Esophagus (tissue), 2 donors: ENCODE results near the gene CFAP74. TPM values are rescaled to one million over a fixed set of nuclear protein-coding genes. Genes with fewer than 3 reads are reported as not detected.

Experiments used
- H3K27ac ChIP-seq, 2 donors: one replicate each; pipeline ENCODE4 v1.5.1; 2013; ENCODE audit warnings: low read depth in 2 of 2, mild to moderate bottlenecking in 2 of 2, inconsistent platforms in 1 of 2, low read length in 1 of 2, moderate library complexity in 1 of 2
- H3K27me3 ChIP-seq, 2 donors: one replicate each; pipeline ENCODE4 v1.6.1; 2013; ENCODE audit warnings: low read length in 2 of 2, control low read depth in 1 of 2, mild to moderate bottlenecking in 1 of 2; ENCODE audit not compliant: insufficient read depth in 2 of 2, control insufficient read depth in 1 of 2
- H3K36me3 ChIP-seq, 2 donors: one replicate each; pipeline ENCODE4 v1.6.1; 2013; ENCODE audit warnings: low read length in 1 of 2; ENCODE audit not compliant: control insufficient read depth in 2 of 2, insufficient read depth in 2 of 2
- H3K4me1 ChIP-seq, 2 donors: one replicate each; pipeline ENCODE4 v1.6.1; 2013; ENCODE audit warnings: low read length in 1 of 2; ENCODE audit not compliant: control insufficient read depth in 2 of 2, insufficient read depth in 2 of 2
- H3K4me3 ChIP-seq, 2 donors: one replicate each; pipeline ENCODE4 v1.5.1; 2013; ENCODE audit warnings: low read length in 2 of 2, mild to moderate bottlenecking in 2 of 2, low read depth in 1 of 2, moderate library complexity in 1 of 2
- H3K9me3 ChIP-seq, 2 donors: one replicate each; pipeline ENCODE4 v1.6.1; 2013; ENCODE audit warnings: mild to moderate bottlenecking in 2 of 2, low read depth in 1 of 2, low read length in 1 of 2, moderate library complexity in 1 of 2; ENCODE audit not compliant: control insufficient read depth in 2 of 2, insufficient read depth in 1 of 2
- WGBS, 2 donors: extraction: QIAGEN DNeasy Blood & Tissue Kit; methylation state at CpG; one replicate each; pipeline ENCODE4 v1.1.7; 2013; 5-methylcytosine and 5-hydroxymethylcytosine counted together
- polyA plus RNA-seq, 2 donors: library from polyadenylated mRNA; stranded (reverse); fragments of 200-250 nt; gene quantifications; one replicate each; pipeline ENCODE4 v1.2.3, GENCODE V29; 2013
- donor health status: healthy with polysubstance abuse.
- donor health status: Bipolar disorder and iron deficiency.

Gene CFAP74
- polyA plus RNA-seq, 2 donors, result 0.04 TPM

GRCh38 chr1:1945782-1946393 is 57.7 kb downstream of the CFAP74 start:
- no peak overlapping the region for H3K4me3 ChIP-seq
- peaks cover 0 to 5% of the 10 kb centered on the region in 2 donors for H3K27me3 ChIP-seq
- 88% methylated on average over 29 of the region's 29 CpGs for WGBS, 2 donors
- H3K27ac ChIP-seq, result no peak overlapping the region
- peaks cover 0 to 5% of the 10 kb centered on the region in 2 donors for H3K9me3 ChIP-seq
- H3K36me3 ChIP-seq, result no peaks in the 10 kb centered on the region
- peaks cover 0 to 17% of the 10 kb centered on the region in 2 donors for H3K4me1 ChIP-seq

DNA sequence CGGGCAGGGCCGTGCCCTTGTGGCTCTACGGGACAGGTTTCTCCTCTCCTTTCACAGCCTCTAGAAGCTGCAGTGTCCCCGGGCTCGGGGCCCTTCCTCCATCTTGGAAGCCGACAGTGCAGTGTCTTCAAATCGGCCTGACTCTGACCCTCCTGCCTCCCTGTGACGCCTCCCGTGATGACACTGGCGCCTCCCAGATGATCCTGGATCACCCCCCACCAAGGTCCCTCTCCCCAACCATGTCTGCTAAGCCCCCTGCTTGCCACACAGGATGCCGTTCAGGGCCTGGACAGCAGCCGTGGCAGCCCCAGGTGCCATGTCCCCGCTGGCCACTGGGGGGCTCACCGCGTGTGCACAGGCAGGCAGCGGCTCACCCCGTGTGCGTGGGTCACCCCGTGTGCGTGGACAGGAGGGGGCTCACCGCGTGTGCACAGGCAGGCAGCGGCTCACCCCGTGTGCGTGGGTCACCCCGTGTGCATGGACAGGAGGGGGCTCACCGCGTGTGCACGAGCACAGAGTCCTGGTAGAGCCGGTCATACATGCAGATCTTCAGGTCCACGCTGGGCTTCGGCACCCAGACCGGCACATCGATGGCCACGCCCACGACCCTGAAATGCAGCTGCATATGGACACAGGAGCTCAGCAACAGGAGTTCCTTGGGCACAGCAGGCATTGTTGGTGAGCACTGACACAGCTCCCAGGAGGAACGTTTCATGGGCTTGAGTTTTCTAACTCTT is 59.6 kb downstream of the CFAP74 start:
- no peak overlapping the region for H3K4me3 ChIP-seq
- no peak overlapping the region for H3K27ac ChIP-seq
- H3K9me3 ChIP-seq, result peaks cover 0 to 5% of the 10 kb centered on the region in 2 donors
- WGBS, 2 donors, result 10% methylated on average over 35 to 37 of the region's 37 CpGs
- H3K36me3 ChIP-seq, result no peaks in the 10 kb centered on the region
- H3K27me3 ChIP-seq, result peaks cover 0 to 5% of the 10 kb centered on the region in 2 donors
- H3K4me1 ChIP-seq, result peaks cover 0 to 17% of the 10 kb centered on the region in 2 donors

- Histone ChIP-seq H3K4me3 (no peak overlapping the region), H3K36me3 (no peaks in the 10 kb centered on the region), H3K27me3 (peaks cover 0 to 5% of the 10 kb centered on the region in 2 donors), H3K4me1 (peaks cover 0 to 17% of the 10 kb centered on the region in 2 donors), H3K27ac (no peak overlapping the region), H3K9me3 (peaks cover 0 to 5% of the 10 kb centered on the region in 2 donors)
- WGBS, 2 donors, result 50 to 53% methylated on average over 40 to 45 of the region's 45 CpGs
These were observed 60.6 kb downstream of the CFAP74 start for GRCh38 chr1:1942753-1943656.

DNA sequence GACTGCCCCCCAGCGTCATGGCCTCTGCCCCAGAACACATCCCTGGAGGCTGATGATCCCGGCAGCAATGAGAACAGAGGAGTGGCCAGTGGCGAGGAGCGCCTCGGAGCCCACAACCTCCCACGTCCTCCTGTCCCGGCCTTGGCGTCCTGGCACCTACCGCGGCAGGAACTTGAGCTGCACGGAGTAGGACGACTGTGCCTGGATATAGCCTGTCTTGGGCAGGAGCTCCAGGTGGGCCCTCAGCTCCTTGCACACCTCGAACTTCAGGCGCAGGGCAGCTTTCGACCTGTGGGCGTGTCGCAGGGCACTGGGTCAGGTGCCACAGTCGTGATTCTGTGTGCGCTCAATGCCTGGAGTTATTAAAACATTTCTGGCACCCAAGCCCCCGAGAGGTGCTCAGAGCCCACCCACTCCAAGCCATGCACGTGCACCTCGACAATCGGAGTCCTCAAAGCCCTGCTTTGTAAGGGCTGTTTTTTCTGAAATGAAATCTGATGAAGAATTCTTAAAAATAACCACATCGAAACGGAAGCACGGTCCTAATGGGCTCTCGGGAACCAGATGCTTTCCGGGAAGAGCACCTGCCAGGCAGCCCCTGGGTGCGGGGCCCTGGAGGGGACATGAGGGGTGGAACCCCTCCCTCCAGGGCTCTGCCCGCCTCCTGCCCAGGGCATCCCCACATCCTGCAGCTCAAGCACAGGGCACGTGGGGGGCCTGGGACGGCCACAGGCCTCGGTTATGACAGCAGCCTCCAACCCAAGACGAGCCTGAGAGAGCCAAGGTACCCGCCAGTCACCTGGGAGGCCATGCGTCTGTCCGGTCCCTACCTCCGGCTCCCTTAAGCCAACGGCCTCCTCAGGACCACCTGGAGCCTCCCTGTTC is 61.5 kb downstream of the CFAP74 start:
- no peak overlapping the region for H3K4me3 ChIP-seq
- H3K4me1 ChIP-seq, result peaks cover 0 to 17% of the 10 kb centered on the region in 2 donors
- H3K27me3 ChIP-seq, result peaks cover 0 to 2% of the 10 kb centered on the region in 2 donors
- H3K27ac ChIP-seq, result no peak overlapping the region
- no peaks in the 10 kb centered on the region for H3K36me3 ChIP-seq
- WGBS, 2 donors, result 75 to 76% methylated on average over 37 to 39 of the region's 39 CpGs
- peaks cover 0 to 5% of the 10 kb centered on the region in 2 donors for H3K9me3 ChIP-seq

- Histone ChIP-seq H3K4me3 (no peak overlapping the region), H3K27me3 (peaks cover 0 to 2% of the 10 kb centered on the region in 2 donors), H3K9me3 (peaks cover 0 to 5% of the 10 kb centered on the region in 2 donors), H3K4me1 (peaks cover 0 to 17% of the 10 kb centered on the region in 2 donors), H3K27ac (no peak overlapping the region), H3K36me3 (no peaks in the 10 kb centered on the region)
- 76 to 77% methylated on average over 19 of the region's 19 CpGs for WGBS, 2 donors
These were observed 62.3 kb downstream of the CFAP74 start for GRCh38 chr1:1941211-1941841.

- Histone ChIP-seq H3K36me3 (no peaks in the 10 kb centered on the region), H3K4me3 (no peak overlapping the region), H3K27me3 (peaks cover 0 to 2% of the 10 kb centered on the region in 2 donors), H3K4me1 (peaks cover 0 to 17% of the 10 kb centered on the region in 2 donors), H3K27ac (no peak overlapping the region), H3K9me3 (no peaks in the 10 kb centered on the region)
- WGBS, 2 donors, result 87 to 89% methylated on average over 12 of the region's 12 CpGs
These were observed 63.5 kb downstream of the CFAP74 start for GRCh38 chr1:1940123-1940425.

DNA sequence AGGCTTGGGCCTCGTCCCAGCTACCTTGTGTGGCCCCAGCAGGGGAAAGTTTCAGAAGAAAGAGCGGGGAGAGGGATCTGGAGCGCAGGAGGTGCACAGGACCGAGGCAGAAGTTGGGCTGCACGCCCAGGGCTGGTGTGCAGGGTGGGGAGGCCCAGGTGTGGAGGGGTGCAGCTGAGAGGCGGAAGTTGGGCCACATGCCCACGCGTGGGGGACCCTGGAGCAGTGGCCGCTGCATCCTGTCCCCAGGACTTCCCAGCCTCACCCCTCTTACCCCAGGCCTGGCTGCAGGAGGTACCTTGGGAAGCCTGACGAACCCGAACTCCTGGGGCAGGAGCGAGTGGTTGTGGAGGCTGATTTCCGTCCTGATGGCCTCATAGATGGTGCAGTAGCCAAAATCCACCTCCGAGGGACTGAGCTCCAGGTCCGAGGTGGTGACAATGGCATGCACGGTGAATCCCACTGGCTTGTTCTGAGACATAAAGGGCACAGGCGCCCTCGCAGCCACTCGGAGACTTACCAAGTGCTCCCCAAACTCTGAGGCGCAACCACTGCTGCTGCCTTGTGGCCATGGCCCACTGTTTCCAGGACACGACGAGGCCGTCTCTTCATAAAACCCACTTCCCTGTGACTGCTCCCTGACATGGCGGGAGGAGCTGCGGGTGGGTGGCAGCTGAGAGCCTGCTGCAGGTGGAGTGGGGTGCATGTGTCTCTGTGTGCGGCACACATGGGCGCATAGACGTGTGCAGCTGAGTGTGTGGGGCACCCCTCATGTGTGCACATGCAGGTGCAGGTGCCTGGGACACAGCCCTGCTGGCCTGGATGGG is 64.1 kb downstream of the CFAP74 start:
- Histone ChIP-seq H3K4me1 (peaks cover 0 to 17% of the 10 kb centered on the region in 2 donors), H3K9me3 (peaks cover 0 to under 1% of the 10 kb centered on the region in 2 donors), H3K27me3 (peaks cover 0 to 2% of the 10 kb centered on the region in 2 donors), H3K27ac (no peak overlapping the region), H3K36me3 (no peaks in the 10 kb centered on the region), H3K4me3 (no peak overlapping the region)
- 85 to 88% methylated on average over 28 of the region's 28 CpGs for WGBS, 2 donors

DNA sequence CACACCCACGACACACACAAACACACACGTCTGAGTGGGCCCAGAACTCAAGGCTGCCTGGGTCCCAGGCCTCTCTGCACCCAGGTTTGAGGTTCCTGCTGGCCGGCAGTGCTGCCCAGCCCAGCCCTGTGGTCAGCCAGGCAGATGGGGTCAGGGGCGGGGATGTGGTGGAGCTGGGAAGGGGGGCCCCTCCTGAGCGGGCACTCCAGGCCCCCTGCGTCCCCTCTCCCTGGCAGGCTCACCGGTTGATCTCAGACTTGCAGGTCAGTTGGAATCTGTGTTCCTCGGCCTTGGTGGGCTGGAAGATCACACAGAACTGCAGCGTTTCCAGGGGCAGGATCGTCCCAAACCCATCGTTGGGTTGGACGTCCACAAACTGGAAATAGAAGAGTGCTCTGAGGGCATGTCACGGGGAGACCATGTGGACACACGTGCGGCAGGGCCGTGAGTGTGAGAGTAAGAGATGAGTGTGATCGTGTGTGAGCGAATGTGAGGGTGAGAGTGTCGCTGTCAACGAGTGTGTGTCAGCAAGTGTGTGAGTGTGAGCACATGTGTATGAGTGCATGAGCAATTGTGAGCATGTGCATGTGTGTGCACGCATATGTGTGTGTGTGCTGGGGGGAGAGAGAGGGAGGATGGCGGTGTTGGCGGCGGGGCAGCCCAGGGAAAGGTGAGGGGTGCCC is 64.8 kb downstream of the CFAP74 start:
- 83 to 84% methylated on average over 24 of the region's 24 CpGs for WGBS, 2 donors
- Histone ChIP-seq H3K27me3 (peaks cover 0 to 2% of the 10 kb centered on the region in 2 donors), H3K27ac (no peak overlapping the region), H3K9me3 (peaks cover 0 to 2% of the 10 kb centered on the region in 2 donors), H3K4me3 (no peak overlapping the region), H3K4me1 (peaks cover 0 to 11% of the 10 kb centered on the region in 2 donors), H3K36me3 (no peaks in the 10 kb centered on the region)
